HCT116 (cell line): Measurements from ENCODE around the gene ABTB2. TPM values are rescaled to one million over a fixed set of nuclear protein-coding genes. Genes with fewer than 3 reads are reported as not detected.

Experiments
- ATAC-seq: fragments of 200-7000 bp; cut with Tn5 transposase; 2 replicates; pipeline ENCODE4 v1.9.1; 2020; ENCODE audit warnings: mild to moderate bottlenecking, moderate library complexity
- BruUV-seq: library from RNA; stranded (reverse); fragments of 400-500 nt; replicated peaks from 2 replicates; lab custom pipeline; 2021; lab: Mats Ljungman, UMichigan
- CTCF ChIA-PET: fragments of 300-600 bp; sonication (Branson Sonifier 250); formaldehyde crosslinking; loops from one replicate; lab custom pipeline; 2021; ENCODE audit warnings: antibody characterized with exemption; lab: Charles Lee
- POLR2A ChIA-PET: fragments of 300-600, 350-600 bp; sonication (Branson Sonifier 250); formaldehyde crosslinking; loops from one replicate; lab custom pipeline; 2021; ENCODE audit warnings: antibody characterized with exemption; lab: Charles Lee
- RAD21 ChIA-PET, 2 experiments: fragments of 300-600 bp; sonication (Branson Sonifier 250); formaldehyde crosslinking; loops; one replicate each; lab custom pipeline; 2023; ENCODE audit warnings: low total read pairs in 2 of 2; ENCODE audit not compliant: uncharacterized antibody in 2 of 2, unreplicated experiment in 2 of 2, low non-redundant PET in 1 of 2; lab: Charles Lee
- DNase-seq: peaks from one replicate; pipeline ENCODE4 v3.0.0-alpha.2; 2010; ENCODE audit warnings: low read depth, low spot score
- H2AFZ ChIP-seq: fragments of 200-600 bp; shearing (Covaris generic), sonication (generic); 2 replicates; pipeline ENCODE4 v1.6.1; 2017; ENCODE audit warnings: low read depth, mixed run types, mixed read lengths, antibody characterized with exemption, low read length; ENCODE audit not compliant: poor library complexity, severe bottlenecking
- H3K27ac ChIP-seq: 2 replicates; pipeline ENCODE4 v1.5.1; 2012; ENCODE audit warnings: low read depth, low read length
- H3K27me3 ChIP-seq: fragments of 200-600 bp; sonication (generic); 2 replicates; pipeline ENCODE4 v1.6.1; 2016; ENCODE audit warnings: mixed run types, low read length, mixed read lengths; ENCODE audit not compliant: insufficient read depth
- H3K36me3 ChIP-seq, 2 experiments: fragments of 200-500 bp in 1 of 2; fragments of 200-600 bp in 1 of 2; sonication (Bioruptor generic) in 1 of 2; sonication (generic) in 1 of 2; 2 replicates each; pipeline versions ENCODE4 v1.5.1 to v1.6.1; 2014 to 2016; ENCODE audit warnings: low read length in 2 of 2, inconsistent platforms in 1 of 2, mixed read lengths in 1 of 2, mixed run types in 1 of 2; ENCODE audit not compliant: insufficient read depth in 2 of 2, control insufficient read depth in 1 of 2
- H3K4me1 ChIP-seq, 2 experiments: fragments of 200-600 bp in 1 of 2; sonication (generic) in 1 of 2; 2 replicates each; pipeline versions ENCODE4 v1.5.1 to v1.6.1; 2012 to 2017; ENCODE audit warnings: low read length in 2 of 2, inconsistent platforms in 1 of 2, mild to moderate bottlenecking in 1 of 2, mixed read lengths in 1 of 2, mixed run types in 1 of 2, moderate library complexity in 1 of 2; ENCODE audit not compliant: insufficient read depth in 2 of 2, control insufficient read depth in 1 of 2
- H3K4me2 ChIP-seq: fragments of 200-600 bp; sonication (generic); 2 replicates; pipeline ENCODE4 v1.6.1; 2017; ENCODE audit warnings: mixed run types, low read length, mixed read lengths
- H3K4me3 ChIP-seq, 2 experiments: fragments of 200-600 bp in 1 of 2; sonication (generic) in 1 of 2; replicated peaks in 1 of 2; 2 replicates each; pipeline ENCODE4 v1.5.1; 2011 to 2016; ENCODE audit warnings: low read length in 2 of 2, control low read depth in 1 of 2, low read depth in 1 of 2, mild to moderate bottlenecking in 1 of 2, mixed read lengths in 1 of 2, mixed run types in 1 of 2
- H3K79me2 ChIP-seq: fragments of 200-600 bp; sonication (generic); 2 replicates; pipeline ENCODE4 v1.6.1; 2017; ENCODE audit warnings: mild to moderate bottlenecking, mixed run types, low read length, moderate library complexity, mixed read lengths; ENCODE audit not compliant: insufficient read depth
- H3K9ac ChIP-seq: fragments of 200-600 bp; sonication (generic); 2 replicates; pipeline ENCODE4 v1.6.1; 2016; ENCODE audit warnings: low read length, mixed read lengths
- H3K9me2 ChIP-seq: fragments of 200-600 bp; sonication (generic), shearing (Covaris generic); 2 replicates; pipeline ENCODE4 v1.6.1; 2017; ENCODE audit warnings: mixed run types, mild to moderate bottlenecking, moderate library complexity; ENCODE audit not compliant: insufficient read depth
- H3K9me3 ChIP-seq, 2 experiments: fragments of 200-500 bp in 1 of 2; fragments of 200-600 bp in 1 of 2; sonication (Bioruptor generic) in 1 of 2; sonication (generic) in 1 of 2; 2 replicates each; pipeline ENCODE4 v1.6.1; 2014 to 2017; ENCODE audit warnings: low read length in 2 of 2, mixed read lengths in 2 of 2, inconsistent platforms in 1 of 2, low read depth in 1 of 2, mild to moderate bottlenecking in 1 of 2, mixed run types in 1 of 2, moderate library complexity in 1 of 2; ENCODE audit not compliant: control insufficient read depth in 1 of 2, insufficient read depth in 1 of 2
- H4K20me1 ChIP-seq: fragments of 200-600 bp; sonication (generic), shearing (Covaris generic); 2 replicates; pipeline ENCODE4 v1.6.1; 2017; ENCODE audit warnings: mixed run types, mild to moderate bottlenecking, moderate library complexity; ENCODE audit not compliant: insufficient read depth
- CBX3 ChIP-seq: IDR thresholded peaks from 2 replicates; pipeline ENCODE4 v1.6.1; 2012; ENCODE audit warnings: low read depth
- EZH2 ChIP-seq: fragments of 200-600 bp; sonication (generic); IDR thresholded peaks from 2 replicates; pipeline ENCODE4 v1.6.1; 2017; ENCODE audit warnings: antibody characterized with exemption, mixed run types
- EZH2phosphoT487 ChIP-seq: fragments of 200-600 bp; IDR thresholded peaks from 2 replicates; pipeline ENCODE4 v1.6.1; 2018; ENCODE audit warnings: antibody characterized with exemption, borderline replicate concordance
- FOSL1 ChIP-seq: IDR thresholded peaks from 2 replicates; pipeline ENCODE4 v1.6.1; 2012; ENCODE audit warnings: low read depth
- JUND ChIP-seq: IDR thresholded peaks from 2 replicates; pipeline ENCODE4 v1.6.1; 2012
- SRF ChIP-seq: IDR thresholded peaks from 2 replicates; pipeline ENCODE4 v1.6.1; 2012; ENCODE audit warnings: low read depth
- YY1 ChIP-seq: IDR thresholded peaks from 2 replicates; pipeline ENCODE4 v1.6.1; 2011; ENCODE audit warnings: low read length, low read depth, moderate library complexity, mild to moderate bottlenecking; ENCODE audit not compliant: insufficient replicate concordance; ENCODE audit errors: extremely low read depth
- ZFX ChIP-seq: fragments of 450-650 bp; IDR thresholded peaks from 2 replicates; pipeline ENCODE4 v1.6.1; 2017
- ZNF274 ChIP-seq: fragments of 200-500 bp; sonication (Bioruptor generic); IDR thresholded peaks from 2 replicates; pipeline ENCODE4 v1.6.1; 2014; ENCODE audit warnings: mild to moderate bottlenecking, low read depth, low read length, inconsistent platforms
- intact Hi-C: fragments of 100-400 bp; cut with micrococcal nuclease; formaldehyde crosslinking; loops from 2 replicates; pipeline ENCODE4 v1.10.0; 2022
- total RNA-seq: library from RNA; stranded (reverse); gene quantifications from one replicate; pipeline ENCODE4 v1.2.1, GENCODE V29; 2021; ENCODE audit not compliant: unreplicated experiment
- TF ChIP-seq, protein P1 (sequence below): IDR thresholded peaks from 2 replicates; pipeline ENCODE4 v1.6.1; 2012
- TF ChIP-seq, protein P2 (sequence below): IDR thresholded peaks from 2 replicates; pipeline ENCODE4 v1.6.1; 2012
- TF ChIP-seq, protein P3 (sequence below): IDR thresholded peaks from 2 replicates; pipeline ENCODE4 v1.6.1; 2011; ENCODE audit warnings: mild to moderate bottlenecking, low read length, moderate library complexity; ENCODE audit not compliant: insufficient replicate concordance; ENCODE audit errors: extremely low read depth
- TF ChIP-seq, protein P4 (sequence below), 3 experiments: fragments of 200-600 bp in 1 of 3; sonication (generic) in 1 of 3; IDR thresholded peaks in 2 of 3; conservative IDR thresholded peaks in 1 of 3; 2 replicates each; pipeline ENCODE4 v1.5.1; 2012 to 2017; ENCODE audit warnings: low read depth in 2 of 3, low read length in 2 of 3, antibody characterized with exemption in 1 of 3, borderline replicate concordance in 1 of 3, control low read depth in 1 of 3, mild to moderate bottlenecking in 1 of 3, mixed read lengths in 1 of 3, mixed run types in 1 of 3, moderate library complexity in 1 of 3; ENCODE audit not compliant: insufficient read depth in 1 of 3

ABTB2 gene
- total RNA-seq, 1 experiment from 2014 or later = 6.8 TPM

DNA sequence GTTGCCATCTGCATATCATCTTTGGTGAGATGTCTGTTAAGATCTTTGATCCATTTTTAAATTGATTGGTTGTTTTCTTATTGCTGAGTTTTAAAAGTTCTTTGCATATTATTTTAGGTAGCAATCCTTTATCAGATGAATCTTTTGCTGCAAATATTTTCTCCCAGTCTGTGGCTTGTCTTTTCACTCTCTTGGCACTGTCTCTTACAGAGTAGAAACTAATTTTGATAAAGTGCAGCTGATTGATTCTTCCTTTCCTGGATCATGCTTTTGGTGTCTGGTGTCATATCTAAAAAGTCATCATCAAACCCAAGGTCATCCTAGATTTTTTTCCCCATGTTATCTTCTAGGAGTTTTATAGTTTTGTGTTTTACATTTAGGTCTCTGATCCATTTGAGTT is 139.7 kb downstream of the ABTB2 start:
- TF ChIP-seq FOSL1 (no peak), CBX3 (no peak), ZFX (no peak), EZH2 (no peak)
- TF ChIP-seq, protein P1, sequence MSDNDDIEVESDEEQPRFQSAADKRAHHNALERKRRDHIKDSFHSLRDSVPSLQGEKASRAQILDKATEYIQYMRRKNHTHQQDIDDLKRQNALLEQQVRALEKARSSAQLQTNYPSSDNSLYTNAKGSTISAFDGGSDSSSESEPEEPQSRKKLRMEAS = no peak
- TF ChIP-seq, protein P2, sequence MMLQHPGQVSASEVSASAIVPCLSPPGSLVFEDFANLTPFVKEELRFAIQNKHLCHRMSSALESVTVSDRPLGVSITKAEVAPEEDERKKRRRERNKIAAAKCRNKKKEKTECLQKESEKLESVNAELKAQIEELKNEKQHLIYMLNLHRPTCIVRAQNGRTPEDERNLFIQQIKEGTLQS = no peak
- POLR2A ChIA-PET = no interaction called here
- Histone ChIP-seq H3K9me3 (no peaks in the 10 kb centered on the region), H3K4me1 (peaks cover 36 to 53% of the 10 kb centered on the region in 2 experiments), H2AFZ (no peak overlapping the region), H3K9me2 (no peaks in the 10 kb centered on the region), H3K27me3 (no peaks in the 10 kb centered on the region), H3K9ac (no peak overlapping the region), H4K20me1 (no peaks in the 10 kb centered on the region), H3K27ac (no peak overlapping the region), H3K36me3 (no peaks in the 10 kb centered on the region), H3K4me3 (no peak overlapping the region), H3K4me2 (no peak overlapping the region), H3K79me2 (no peaks in the 10 kb centered on the region)
- BruUV-seq = no TSS peak
- DNase-seq = no peak
- CTCF ChIA-PET = no interaction called here
- RAD21 ChIA-PET = no interaction called here
- intact Hi-C loops = no loop called here
- no peak for ATAC-seq

DNA sequence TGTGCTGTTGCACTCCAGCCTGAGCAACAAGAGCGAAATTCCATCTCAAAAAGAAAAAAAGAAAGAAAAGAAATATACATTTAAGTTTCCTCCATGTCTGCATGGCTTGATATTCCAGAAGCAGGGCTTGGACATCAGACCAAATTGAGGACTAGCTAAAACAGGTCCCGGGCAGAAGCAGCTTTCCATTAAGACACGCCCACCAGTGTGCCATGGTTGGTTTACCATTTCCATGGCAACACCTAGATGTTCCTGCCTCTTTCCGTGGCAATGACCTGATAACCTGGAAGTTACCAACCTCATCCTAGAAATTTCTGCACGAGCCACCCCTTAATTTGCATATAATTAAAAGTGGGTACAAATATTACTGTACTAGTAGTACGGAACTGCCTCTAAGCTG is 141.1 kb downstream of the ABTB2 start:
- intact Hi-C loops = no loop called here
- Histone ChIP-seq H3K36me3 (no peaks in the 10 kb centered on the region), H2AFZ (no peak overlapping the region), H3K9me2 (no peaks in the 10 kb centered on the region), H3K27me3 (no peaks in the 10 kb centered on the region), H3K9me3 (no peaks in the 10 kb centered on the region), H3K4me1 (peaks cover 28 to 42% of the 10 kb centered on the region in 2 experiments), H3K9ac (no peak overlapping the region), H3K4me3 (no peak overlapping the region), H3K79me2 (no peaks in the 10 kb centered on the region), H3K4me2 (no peak overlapping the region), H4K20me1 (no peaks in the 10 kb centered on the region), H3K27ac (no peak overlapping the region)
- ATAC-seq (no peak), DNase-seq (no peak)
- RAD21 ChIA-PET = no interaction called here
- CTCF ChIA-PET = no interaction called here
- POLR2A ChIA-PET = no interaction called here
- BruUV-seq = no TSS peak
- no peak for TF ChIP-seq YY1
- TF ChIP-seq, protein P2 = no peak
- TF ChIP-seq JUND = no peak
- TF ChIP-seq, protein P3, sequence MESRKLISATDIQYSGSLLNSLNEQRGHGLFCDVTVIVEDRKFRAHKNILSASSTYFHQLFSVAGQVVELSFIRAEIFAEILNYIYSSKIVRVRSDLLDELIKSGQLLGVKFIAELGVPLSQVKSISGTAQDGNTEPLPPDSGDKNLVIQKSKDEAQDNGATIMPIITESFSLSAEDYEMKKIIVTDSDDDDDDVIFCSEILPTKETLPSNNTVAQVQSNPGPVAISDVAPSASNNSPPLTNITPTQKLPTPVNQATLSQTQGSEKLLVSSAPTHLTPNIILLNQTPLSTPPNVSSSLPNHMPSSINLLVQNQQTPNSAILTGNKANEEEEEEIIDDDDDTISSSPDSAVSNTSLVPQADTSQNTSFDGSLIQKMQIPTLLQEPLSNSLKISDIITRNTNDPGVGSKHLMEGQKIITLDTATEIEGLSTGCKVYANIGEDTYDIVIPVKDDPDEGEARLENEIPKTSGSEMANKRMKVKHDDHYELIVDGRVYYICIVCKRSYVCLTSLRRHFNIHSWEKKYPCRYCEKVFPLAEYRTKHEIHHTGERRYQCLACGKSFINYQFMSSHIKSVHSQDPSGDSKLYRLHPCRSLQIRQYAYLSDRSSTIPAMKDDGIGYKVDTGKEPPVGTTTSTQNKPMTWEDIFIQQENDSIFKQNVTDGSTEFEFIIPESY = no peak
- no peak for TF ChIP-seq CBX3
- TF ChIP-seq FOSL1 = no peak
- no peak for TF ChIP-seq SRF
- no peak for TF ChIP-seq ZFX
- TF ChIP-seq ZNF274 = no peak
- no peak for TF ChIP-seq EZH2phosphoT487
- TF ChIP-seq, protein P4, sequence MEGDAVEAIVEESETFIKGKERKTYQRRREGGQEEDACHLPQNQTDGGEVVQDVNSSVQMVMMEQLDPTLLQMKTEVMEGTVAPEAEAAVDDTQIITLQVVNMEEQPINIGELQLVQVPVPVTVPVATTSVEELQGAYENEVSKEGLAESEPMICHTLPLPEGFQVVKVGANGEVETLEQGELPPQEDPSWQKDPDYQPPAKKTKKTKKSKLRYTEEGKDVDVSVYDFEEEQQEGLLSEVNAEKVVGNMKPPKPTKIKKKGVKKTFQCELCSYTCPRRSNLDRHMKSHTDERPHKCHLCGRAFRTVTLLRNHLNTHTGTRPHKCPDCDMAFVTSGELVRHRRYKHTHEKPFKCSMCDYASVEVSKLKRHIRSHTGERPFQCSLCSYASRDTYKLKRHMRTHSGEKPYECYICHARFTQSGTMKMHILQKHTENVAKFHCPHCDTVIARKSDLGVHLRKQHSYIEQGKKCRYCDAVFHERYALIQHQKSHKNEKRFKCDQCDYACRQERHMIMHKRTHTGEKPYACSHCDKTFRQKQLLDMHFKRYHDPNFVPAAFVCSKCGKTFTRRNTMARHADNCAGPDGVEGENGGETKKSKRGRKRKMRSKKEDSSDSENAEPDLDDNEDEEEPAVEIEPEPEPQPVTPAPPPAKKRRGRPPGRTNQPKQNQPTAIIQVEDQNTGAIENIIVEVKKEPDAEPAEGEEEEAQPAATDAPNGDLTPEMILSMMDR (IDR thresholded peaks at IDR 0.05 in 2 of 3, conservative IDR thresholded peaks at IDR 0.05 in 1 of 3; ENCODE audit: borderline replicate concordance in 1 of 3, insufficient read depth in 1 of 3, low read depth in 2 of 3, low read length in 2 of 3) = no peak
